SK-N-SH (cell line): ENCODE results near the gene ANO4. TPM values are rescaled to one million over a fixed set of nuclear protein-coding genes. Genes with fewer than 3 reads are reported as not detected.

Experiments used
- EP300 ChIP-seq, 2 experiments: IDR thresholded peaks; 2 replicates each; pipeline versions ENCODE4 v1.4.0 to v1.6.1; 2012; ENCODE audit warnings: borderline replicate concordance in 1 of 2, low read depth in 1 of 2, low read length in 1 of 2
- EZH2phosphoT487 ChIP-seq: fragments of 200-600 bp; sonication (generic); IDR thresholded peaks from 2 replicates; pipeline ENCODE4 v1.6.1; 2017; ENCODE audit warnings: low read depth, mixed run types, mild to moderate bottlenecking, antibody characterized with exemption, moderate library complexity, borderline replicate concordance
- GABPA ChIP-seq: IDR thresholded peaks from 2 replicates; pipeline ENCODE4 v1.4.0; 2012; ENCODE audit warnings: low read depth, mild to moderate bottlenecking
- GATA2 ChIP-seq: sonication (generic); formaldehyde crosslinking; IDR thresholded peaks from 2 replicates; pipeline ENCODE4 v1.5.0; 2020; ENCODE audit warnings: mild to moderate bottlenecking, missing genetic modification reagents
- JUND ChIP-seq: IDR thresholded peaks from 2 replicates; pipeline ENCODE4 v1.4.0; 2012
- MAX ChIP-seq: IDR thresholded peaks from 2 replicates; pipeline ENCODE4 v1.4.0; 2012; ENCODE audit warnings: low read depth
- MEF2A ChIP-seq: IDR thresholded peaks from 2 replicates; pipeline ENCODE4 v1.4.0; 2012; ENCODE audit warnings: low read depth, borderline replicate concordance
- MXI1 ChIP-seq: IDR thresholded peaks from 2 replicates; pipeline ENCODE4 v1.6.1; 2012; ENCODE audit warnings: mild to moderate bottlenecking, low read depth, low read length, improper control_type of control experiment
- NRF1 ChIP-seq: IDR thresholded peaks from 2 replicates; pipeline ENCODE4 v1.6.1; 2012; ENCODE audit warnings: low read depth, mild to moderate bottlenecking, low read length
- PBX3 ChIP-seq: IDR thresholded peaks from 2 replicates; pipeline ENCODE4; 2012
- POLR2AphosphoS5 ChIP-seq: IDR thresholded peaks from 2 replicates; pipeline ENCODE4 v1.6.1; 2012; ENCODE audit warnings: low read depth, low read length
- RAD21 ChIP-seq: IDR thresholded peaks from 2 replicates; pipeline ENCODE4 v1.6.1; 2012; ENCODE audit warnings: mild to moderate bottlenecking, low read length
- RFX5 ChIP-seq: IDR thresholded peaks from 2 replicates; pipeline ENCODE4 v1.6.1; 2012; ENCODE audit warnings: mild to moderate bottlenecking, improper control_type of control experiment, low read length
- RXRA ChIP-seq: IDR thresholded peaks from 2 replicates; pipeline ENCODE4 v1.4.0; 2012; ENCODE audit warnings: low read depth, mild to moderate bottlenecking, borderline replicate concordance
- SIN3A ChIP-seq: IDR thresholded peaks from 2 replicates; pipeline ENCODE4 v1.6.1; 2012; ENCODE audit warnings: low read depth, mild to moderate bottlenecking, low read length, moderate library complexity, borderline replicate concordance
- SMC3 ChIP-seq: IDR thresholded peaks from 2 replicates; pipeline ENCODE4 v1.6.1; 2012; ENCODE audit warnings: low read depth, low read length, improper control_type of control experiment
- TEAD4 ChIP-seq: IDR thresholded peaks from 2 replicates; pipeline ENCODE4 v1.4.0; 2012; ENCODE audit warnings: mild to moderate bottlenecking, borderline replicate concordance; ENCODE audit not compliant: insufficient read depth
- polyA plus RNA-seq, 3 experiments: library from polyadenylated mRNA; depleted of rRNA; stranded (reverse); fragments of >200 nt; gene quantifications; 2 replicates each; pipeline ENCODE4 v1.2.3, GENCODE V29; 2012
- TF ChIP-seq, protein P1 (sequence below): IDR thresholded peaks from 2 replicates; pipeline ENCODE4 v1.6.1; 2012; ENCODE audit warnings: mild to moderate bottlenecking, low read depth, low read length, moderate library complexity
- TF ChIP-seq, protein P2 (sequence below): fragments of 200-600 bp; sonication (generic); IDR thresholded peaks from 2 replicates; pipeline ENCODE4 v1.6.1; 2017; ENCODE audit warnings: antibody characterized with exemption, mild to moderate bottlenecking, moderate library complexity

The ANO4 gene
- polyA plus RNA-seq, 1 of the 3 experiments (the other 2 are of a cell fraction), result 9.4 TPM

DNA sequence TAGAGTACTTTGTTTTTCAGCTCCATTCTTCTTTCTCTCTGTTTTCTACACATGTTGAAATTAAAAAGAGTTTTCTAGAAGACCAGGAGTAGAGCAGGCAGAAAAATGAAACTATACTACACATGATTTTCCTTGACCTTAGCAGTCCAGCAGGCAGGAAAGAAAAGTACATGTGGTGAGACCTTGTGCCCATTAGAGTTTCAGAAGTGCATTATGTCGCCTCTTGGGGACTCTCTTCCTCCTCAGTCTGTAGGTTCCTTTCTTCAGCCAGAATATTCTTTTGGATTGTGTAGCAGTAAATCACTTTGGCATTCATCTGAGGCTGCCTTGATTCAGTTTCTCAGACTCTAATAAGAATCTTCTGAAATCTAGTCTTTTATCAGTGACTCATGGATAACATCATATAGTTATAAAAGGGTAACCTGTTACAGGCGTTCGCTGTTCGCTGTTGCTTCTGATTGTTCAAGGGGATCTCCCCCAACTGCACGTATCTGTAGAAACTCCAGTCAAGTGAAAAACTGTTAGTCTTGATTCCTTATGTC lies 161.8 kb downstream of the ANO4 start (continued):
- TF ChIP-seq TEAD4 (peak; percentile 58; the same call in 1 of the 2 replicates), PBX3 (peak; percentile 90), MEF2A (peak; percentile 79; the same call in 1 of the 2 replicates), RFX5 (no peak), SIN3A (no peak), NRF1 (no peak), MAX (no peak), EP300 (IDR thresholded peaks at IDR 0.05; ENCODE audit: borderline replicate concordance in 1 of 2, low read depth in 1 of 2, low read length in 1 of 2) (peak in 1 of 2 experiments; percentile 76; a peak in 1 of 4 replicates), RXRA (no peak), JUND (peak; percentile 75), SMC3 (no peak), GATA2 (CRISPR knock-in tag) (no peak), RAD21 (peak; percentile 37; the same call in 1 of the 2 replicates), POLR2AphosphoS5 (no peak; the same call in 1 of the 2 replicates), EZH2phosphoT487 (no peak), MXI1 (no peak), GABPA (no peak)
- TF ChIP-seq, protein P1, sequence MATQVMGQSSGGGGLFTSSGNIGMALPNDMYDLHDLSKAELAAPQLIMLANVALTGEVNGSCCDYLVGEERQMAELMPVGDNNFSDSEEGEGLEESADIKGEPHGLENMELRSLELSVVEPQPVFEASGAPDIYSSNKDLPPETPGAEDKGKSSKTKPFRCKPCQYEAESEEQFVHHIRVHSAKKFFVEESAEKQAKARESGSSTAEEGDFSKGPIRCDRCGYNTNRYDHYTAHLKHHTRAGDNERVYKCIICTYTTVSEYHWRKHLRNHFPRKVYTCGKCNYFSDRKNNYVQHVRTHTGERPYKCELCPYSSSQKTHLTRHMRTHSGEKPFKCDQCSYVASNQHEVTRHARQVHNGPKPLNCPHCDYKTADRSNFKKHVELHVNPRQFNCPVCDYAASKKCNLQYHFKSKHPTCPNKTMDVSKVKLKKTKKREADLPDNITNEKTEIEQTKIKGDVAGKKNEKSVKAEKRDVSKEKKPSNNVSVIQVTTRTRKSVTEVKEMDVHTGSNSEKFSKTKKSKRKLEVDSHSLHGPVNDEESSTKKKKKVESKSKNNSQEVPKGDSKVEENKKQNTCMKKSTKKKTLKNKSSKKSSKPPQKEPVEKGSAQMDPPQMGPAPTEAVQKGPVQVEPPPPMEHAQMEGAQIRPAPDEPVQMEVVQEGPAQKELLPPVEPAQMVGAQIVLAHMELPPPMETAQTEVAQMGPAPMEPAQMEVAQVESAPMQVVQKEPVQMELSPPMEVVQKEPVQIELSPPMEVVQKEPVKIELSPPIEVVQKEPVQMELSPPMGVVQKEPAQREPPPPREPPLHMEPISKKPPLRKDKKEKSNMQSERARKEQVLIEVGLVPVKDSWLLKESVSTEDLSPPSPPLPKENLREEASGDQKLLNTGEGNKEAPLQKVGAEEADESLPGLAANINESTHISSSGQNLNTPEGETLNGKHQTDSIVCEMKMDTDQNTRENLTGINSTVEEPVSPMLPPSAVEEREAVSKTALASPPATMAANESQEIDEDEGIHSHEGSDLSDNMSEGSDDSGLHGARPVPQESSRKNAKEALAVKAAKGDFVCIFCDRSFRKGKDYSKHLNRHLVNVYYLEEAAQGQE, result no peak
- TF ChIP-seq, protein P2, sequence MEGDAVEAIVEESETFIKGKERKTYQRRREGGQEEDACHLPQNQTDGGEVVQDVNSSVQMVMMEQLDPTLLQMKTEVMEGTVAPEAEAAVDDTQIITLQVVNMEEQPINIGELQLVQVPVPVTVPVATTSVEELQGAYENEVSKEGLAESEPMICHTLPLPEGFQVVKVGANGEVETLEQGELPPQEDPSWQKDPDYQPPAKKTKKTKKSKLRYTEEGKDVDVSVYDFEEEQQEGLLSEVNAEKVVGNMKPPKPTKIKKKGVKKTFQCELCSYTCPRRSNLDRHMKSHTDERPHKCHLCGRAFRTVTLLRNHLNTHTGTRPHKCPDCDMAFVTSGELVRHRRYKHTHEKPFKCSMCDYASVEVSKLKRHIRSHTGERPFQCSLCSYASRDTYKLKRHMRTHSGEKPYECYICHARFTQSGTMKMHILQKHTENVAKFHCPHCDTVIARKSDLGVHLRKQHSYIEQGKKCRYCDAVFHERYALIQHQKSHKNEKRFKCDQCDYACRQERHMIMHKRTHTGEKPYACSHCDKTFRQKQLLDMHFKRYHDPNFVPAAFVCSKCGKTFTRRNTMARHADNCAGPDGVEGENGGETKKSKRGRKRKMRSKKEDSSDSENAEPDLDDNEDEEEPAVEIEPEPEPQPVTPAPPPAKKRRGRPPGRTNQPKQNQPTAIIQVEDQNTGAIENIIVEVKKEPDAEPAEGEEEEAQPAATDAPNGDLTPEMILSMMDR, result peak; percentile 43
